A549 (cell line): Measurements from ENCODE around the gene NFE2L2. TPM values are rescaled to one million over a fixed set of nuclear protein-coding genes. Genes with fewer than 3 reads are reported as not detected.

Experiments used
- ATAC-seq, 2 experiments: fragments of 200-7000 bp in 1 of 2; fragments of >200 bp in 1 of 2; cut with Nextera tagmentation in 1 of 2; cut with Tn5 transposase in 1 of 2; 3 replicates each; pipeline versions ENCODE4 v1.8.0 to v1.9.1; 2018 to 2020; ENCODE audit warnings: mild to moderate bottlenecking in 1 of 2, moderate library complexity in 1 of 2
- CTCF ChIA-PET: fragments of 300-600 bp; sonication (Branson Sonifier 250); formaldehyde crosslinking; extraction: SDS; loops from one replicate; lab custom pipeline; 2021; ENCODE audit warnings: antibody characterized with exemption, inconsistent platforms; lab: Yijun Ruan, JAX
- POLR2A ChIA-PET: fragments of 350-600 bp; formaldehyde crosslinking; extraction: SDS; loops from one replicate; lab custom pipeline; 2021; ENCODE audit warnings: antibody characterized with exemption, inconsistent platforms; lab: Yijun Ruan, JAX
- DNase-seq, 2 experiments: peaks; one replicate each; pipeline versions ENCODE4 v3.0.0 to v3.0.0-alpha.2; 2011 to 2016; ENCODE audit warnings: low read depth in 1 of 2, low spot score in 1 of 2
- FAIRE-seq: peaks from 2 replicates; lab custom pipeline; 2011; peaks lifted over from hg19 to GRCh38; lab: Jason Lieb, UNC
- H3K27ac ChIP-seq, 2 experiments: fragments of >200 bp; sonication (Bioruptor Twin); formaldehyde crosslinking; 3 replicates each; pipeline ENCODE4 v1.5.1; 2016 to 2017
- H3K4me1 ChIP-seq: fragments of >200 bp; sonication (Bioruptor Twin); formaldehyde crosslinking; 3 replicates; pipeline ENCODE4 v1.6.1; 2016
- H3K4me2 ChIP-seq: fragments of >200 bp; sonication (Bioruptor Twin); formaldehyde crosslinking; 3 replicates; pipeline ENCODE4 v1.6.1; 2016
- H3K4me3 ChIP-seq: fragments of >200 bp; sonication (Bioruptor Twin); formaldehyde crosslinking; 3 replicates; pipeline ENCODE4 v1.5.1; 2016
- H3K9me3 ChIP-seq: fragments of >200 bp; sonication (Bioruptor Twin); formaldehyde crosslinking; 3 replicates; pipeline ENCODE4 v1.6.1; 2016
- CBX8 ChIP-seq: fragments of 200-600 bp; sonication (generic); IDR thresholded peaks from 2 replicates; pipeline ENCODE4 v1.6.1; 2016
- CHD4 ChIP-seq: fragments of 200-600 bp; sonication (generic); IDR thresholded peaks from 2 replicates; pipeline ENCODE4 v1.6.1; 2016; ENCODE audit warnings: antibody characterized with exemption, mild to moderate bottlenecking, borderline replicate concordance
- CTCF ChIP-seq: fragments of >200 bp; sonication (Bioruptor Twin); formaldehyde crosslinking; IDR thresholded peaks from 3 replicates; pipeline ENCODE4 v1.5.1; 2016
- E2F6 ChIP-seq: IDR thresholded peaks from 2 replicates; pipeline ENCODE4 v1.6.1; 2012; ENCODE audit warnings: low read depth, borderline replicate concordance
- EHF ChIP-seq: fragments of 250-450 bp; sonication (Bioruptor Pico); IDR thresholded peaks from 2 replicates; pipeline ENCODE4 v1.5.0; 2020; ENCODE audit warnings: mild to moderate bottlenecking
- ESRRA ChIP-seq: fragments of 150-350 bp; IDR thresholded peaks from 2 replicates; pipeline ENCODE4 v1.6.1; 2014; ENCODE audit warnings: mild to moderate bottlenecking, low read length, borderline replicate concordance
- FOXS1 ChIP-seq: fragments of 250-450 bp; sonication (Bioruptor Pico); IDR thresholded peaks from 2 replicates; pipeline ENCODE4 v1.5.0; 2020; ENCODE audit warnings: mild to moderate bottlenecking, moderate library complexity
- GATA3 ChIP-seq: IDR thresholded peaks from 2 replicates; pipeline ENCODE4 v1.6.1; 2012; ENCODE audit warnings: borderline replicate concordance
- HES2 ChIP-seq: fragments of >200 bp; sonication (Bioruptor Twin); formaldehyde crosslinking; IDR thresholded peaks from 2 replicates; pipeline ENCODE4 v1.6.1; 2016
- HOXA7 ChIP-seq: fragments of 250-450 bp; sonication (Bioruptor Pico); IDR thresholded peaks from 2 replicates; pipeline ENCODE4 v1.5.0; 2020; ENCODE audit warnings: mild to moderate bottlenecking, moderate library complexity
- HOXB13 ChIP-seq: fragments of 250-450 bp; sonication (Bioruptor Pico); IDR thresholded peaks from 2 replicates; pipeline ENCODE4 v1.5.0; 2020; ENCODE audit warnings: low read depth, mild to moderate bottlenecking, moderate library complexity
- MYC ChIP-seq: IDR thresholded peaks from 2 replicates; pipeline ENCODE4 v1.6.1; 2012; ENCODE audit warnings: mild to moderate bottlenecking, inconsistent platforms, low read length, improper control_type of control experiment, borderline replicate concordance
- NR3C1 ChIP-seq: fragments of >200 bp; sonication (Bioruptor Twin); formaldehyde crosslinking; IDR thresholded peaks from 3 replicates; pipeline ENCODE4 v1.6.1; 2017
- PHF8 ChIP-seq: fragments of 200-600 bp; sonication (generic); IDR thresholded peaks from 2 replicates; pipeline ENCODE4 v1.6.1; 2016; ENCODE audit warnings: low read depth, mild to moderate bottlenecking, antibody characterized with exemption, moderate library complexity, borderline replicate concordance
- RARB ChIP-seq: fragments of 250-450 bp; sonication (Bioruptor Pico); IDR thresholded peaks from 2 replicates; pipeline ENCODE4 v1.8.0; 2021; ENCODE audit warnings: mild to moderate bottlenecking, moderate library complexity
- RCOR1 ChIP-seq: fragments of 150-350 bp; IDR thresholded peaks from 2 replicates; pipeline ENCODE4 v1.6.1; 2014; ENCODE audit warnings: antibody characterized with exemption, low read length, low read depth
- REST ChIP-seq: fragments of 200-600 bp; sonication (generic); IDR thresholded peaks from 2 replicates; pipeline ENCODE4 v1.6.1; 2016; ENCODE audit warnings: antibody characterized with exemption, mild to moderate bottlenecking, moderate library complexity
- RFX5 ChIP-seq: fragments of 450-650 bp; IDR thresholded peaks from 2 replicates; pipeline ENCODE4 v1.7.1; 2014; ENCODE audit warnings: antibody characterized with exemption, mild to moderate bottlenecking, moderate library complexity
- SMC3 ChIP-seq: fragments of >200 bp; sonication (Bioruptor Twin); formaldehyde crosslinking; IDR thresholded peaks from 3 replicates; pipeline ENCODE4 v1.6.1; 2018; ENCODE audit warnings: inconsistent platforms
- SREBF2 ChIP-seq: fragments of 450-650 bp; IDR thresholded peaks from 2 replicates; pipeline ENCODE4 v1.6.1; 2014; ENCODE audit warnings: mild to moderate bottlenecking, moderate library complexity
- TP53 ChIP-seq: fragments of 250-450 bp; sonication (Bioruptor Pico); IDR thresholded peaks from 2 replicates; pipeline ENCODE4 v1.5.0; 2021; ENCODE audit warnings: mild to moderate bottlenecking, moderate library complexity
- USF2 ChIP-seq: fragments of 450-650 bp; IDR thresholded peaks from 2 replicates; pipeline ENCODE4 v1.6.1; 2014; ENCODE audit warnings: antibody characterized with exemption
- ZFP36 ChIP-seq: fragments of 450-650 bp; IDR thresholded peaks from 2 replicates; pipeline ENCODE4 v1.6.1; 2014; ENCODE audit warnings: borderline replicate concordance; ENCODE audit not compliant: partially characterized antibody
- WGBS: methylation state at CpG from one replicate; pipeline ENCODE4 v1.1.6; 2017; ENCODE audit errors: missing lambda C conversion rate; 5-methylcytosine and 5-hydroxymethylcytosine counted together
- polyA plus RNA-seq, 4 experiments: library from polyadenylated mRNA; depleted of rRNA in 3 of 4; stranded (reverse); fragments of >200 nt; fragmentation: RNase III in 1 of 4; extraction: RNeasy Plus Mini Kit Qiagen cat#74134 plus additional on column Dnase treatment in 1 of 4; gene quantifications; 2 replicates in 3 of 4; 3 replicates in 1 of 4; pipeline ENCODE4 v1.2.3, GENCODE V29; 2011 to 2017

NFE2L2 gene
- polyA plus RNA-seq, 2 of the 4 experiments (the other 2 are of a cell fraction) = 65.8 to 146 TPM

GRCh38 chr2:177212891-177213856 lies 51.4 kb downstream of the NFE2L2 start (continued):
- TF ChIP-seq CTCF (no peak), GATA3 (no peak; the same call in 1 of the 2 replicates), CHD4 (no peak), EHF (CRISPR knock-in tag) (no peak), TP53 (0 out of 2 replicates have a peak, but pooled peaks have one; percentile 54), HES2 (no peak), RCOR1 (no peak), E2F6 (no peak; the same call in 1 of the 2 replicates), USF2 (no peak), PHF8 (peak; percentile 85; the same call in 1 of the 2 replicates)
- TF ChIP-seq, all 56 proteins: peak for 17

- ATAC-seq (peak; percentile 94 to 97), DNase-seq (peak; percentile 94 to 99), FAIRE-seq (no peak)
- Histone ChIP-seq H3K4me3 (peak within 1 kb of the TSS; percentile 91), H3K27ac (peak within 1 kb of the TSS; percentile 99 to 100), H3K9me3 (no peaks in the 10 kb centered on the region), H3K4me1 (peaks cover 35% of the 10 kb centered on the region), H3K4me2 (peak within 1 kb of the TSS; percentile 86)
- ChIA-PET POLR2A (interaction anchor here (0.6 to 1.7 kb wide), 12 partner anchors 8 to 709 kb away, joined by 3 to 18 read pairs (median 5); partner anchors contain the start of gene NFE2L2), CTCF (interaction anchor here (0.6 to 1.7 kb wide), 4 partner anchors 14 to 48 kb away, joined by 4 to 8 read pairs (median 5); no protein-coding TSS in a partner anchor)
- 1% methylated on average over 61 of the region's 74 CpGs for WGBS
- TF ChIP-seq TP53 (0 out of 2 replicates have a peak, but pooled peaks have one; percentile 78), NR3C1 (no peak), SMC3 (peak; percentile 20; the same call in 1 of the 3 replicates), ESRRA (no peak), CTCF (peak; percentile 19; the same call in 1 of the 3 replicates), ZFP36 (no peak), HOXA7 (peak; percentile 95), GATA3 (no peak), FOXS1 (0 out of 2 replicates have a peak, but pooled peaks have one; percentile 11), RARB (CRISPR knock-in tag) (peak; percentile 87; the same call in 1 of the 2 replicates), SREBF2 (no peak), CBX8 (no peak), RFX5 (peak; percentile 87), MYC (peak; percentile 84; the same call in 1 of the 2 replicates), REST (no peak; the same call in 1 of the 2 replicates), E2F6 (peak; percentile 76), HOXB13 (peak; percentile 80; the same call in 1 of the 2 replicates)
Measured at GRCh38 chr2:177212106-177212890, 52.2 kb downstream of the NFE2L2 start, which contains the start of gene HNRNPA3. Gene HNRNPA3 (plus strand): TSS chr2:177212794. CDS start chr2:177212800, 6 bp downstream.
